ENCODE measurements around the gene PCYOX1L.
A peak's percentile ranks its signal among the peaks of the same experiment; 100 is the strongest.

Gene PCYOX1L

DNA sequence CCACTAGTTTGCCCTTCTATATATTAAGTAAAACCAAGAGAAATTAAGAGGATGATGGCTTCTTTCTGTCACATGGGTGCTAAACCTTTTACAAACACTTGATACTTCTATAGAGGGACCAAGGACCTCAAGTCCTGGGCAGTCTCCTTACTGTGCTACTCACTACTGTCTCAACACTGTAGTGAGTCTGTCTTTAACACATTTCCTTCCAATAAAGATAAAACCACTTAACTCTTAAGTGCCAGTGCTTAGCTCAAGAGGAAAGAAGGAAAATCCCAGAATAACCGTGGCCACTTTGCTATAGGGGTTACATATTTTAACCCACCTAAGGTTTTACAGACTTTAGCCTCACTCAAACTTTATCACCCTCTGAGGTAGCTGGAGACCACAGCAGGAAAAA is 16.9 kb upstream of the PCYOX1L start:
- DNase-seq, result no peak

DNA sequence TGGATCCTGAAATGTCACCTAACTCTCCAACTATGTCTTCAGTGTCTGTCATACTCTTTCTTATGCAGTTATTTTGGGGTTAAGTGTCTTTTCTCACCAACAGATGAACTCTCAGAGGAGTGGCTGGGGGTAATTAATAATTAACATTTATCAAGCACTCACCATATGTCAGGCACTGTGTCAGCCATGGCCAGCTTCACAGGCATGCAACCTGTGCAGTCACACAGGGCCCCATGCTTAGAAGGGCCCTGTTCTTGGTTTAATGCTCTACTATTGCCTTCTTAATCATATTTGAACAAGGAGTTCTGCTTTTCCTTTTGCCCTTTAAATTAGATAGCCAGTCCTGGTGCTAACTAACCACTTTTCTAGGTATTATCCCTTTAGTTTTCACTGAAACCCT is 16.0 kb upstream of the PCYOX1L start:
- no peak for DNase-seq

DNA sequence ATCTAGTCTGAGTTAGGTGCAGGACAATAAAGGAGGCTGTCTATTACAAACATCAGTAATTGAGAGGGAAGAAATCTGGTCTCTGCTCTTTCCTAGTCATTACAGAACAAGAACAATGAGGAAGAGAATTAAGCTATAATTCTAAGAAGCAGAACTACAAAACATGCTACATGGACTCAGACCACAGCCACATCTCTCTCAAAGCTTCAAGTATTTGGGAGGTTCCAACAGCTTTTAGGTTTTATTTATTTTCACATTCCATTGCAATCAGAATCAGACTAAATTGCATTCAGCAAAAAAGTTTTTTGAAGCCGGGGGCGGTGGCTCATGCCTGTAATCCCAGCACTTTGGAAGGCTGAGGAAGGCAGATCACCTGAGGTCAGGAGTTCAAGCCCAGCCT is 13.7 kb upstream of the PCYOX1L start:
- DNase-seq, result no peak

DNA sequence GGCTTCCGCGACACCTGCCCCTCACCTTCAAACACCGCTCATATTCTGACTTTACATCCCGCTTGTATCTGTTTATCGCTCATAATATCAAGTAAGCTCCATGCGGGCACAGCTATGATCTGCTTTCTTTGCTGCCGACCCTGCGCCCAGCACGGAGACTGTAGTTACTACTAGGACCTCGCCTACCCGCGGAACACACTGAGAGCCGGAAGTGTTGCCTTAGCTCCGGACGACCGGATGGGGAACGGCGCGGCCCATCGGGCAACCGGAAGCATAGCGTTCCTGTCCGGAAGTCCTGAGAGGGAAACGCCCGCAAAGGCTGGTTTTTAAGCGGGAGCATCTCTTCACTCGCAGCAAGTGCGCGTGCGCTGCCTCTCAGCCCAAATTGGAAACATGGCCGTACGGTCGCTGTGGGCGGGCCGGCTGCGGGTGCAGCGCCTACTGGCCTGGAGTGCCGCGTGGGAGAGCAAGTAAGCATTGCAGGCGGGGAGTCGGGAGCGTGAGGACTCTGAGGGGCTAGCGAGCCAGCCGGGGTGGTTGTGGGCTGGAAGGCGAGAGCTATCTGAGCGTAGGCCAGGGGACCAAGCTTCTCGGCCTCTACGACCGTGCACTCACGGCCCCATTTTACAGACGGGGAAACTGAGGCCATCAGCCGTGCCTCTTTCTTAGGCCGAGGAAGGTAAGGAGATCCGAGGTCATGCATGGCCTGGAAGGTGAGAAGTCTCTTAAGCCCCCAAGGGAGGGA is 12.5 kb upstream of the PCYOX1L start, which contains the start of gene GRPEL2:
Gene GRPEL2, plus strand, starts transcription at position 353 of the 745 bp plus-strand sequence. Its CDS starts 41 bp downstream, at position 394.
- peak; percentile 93 for DNase-seq

DNA sequence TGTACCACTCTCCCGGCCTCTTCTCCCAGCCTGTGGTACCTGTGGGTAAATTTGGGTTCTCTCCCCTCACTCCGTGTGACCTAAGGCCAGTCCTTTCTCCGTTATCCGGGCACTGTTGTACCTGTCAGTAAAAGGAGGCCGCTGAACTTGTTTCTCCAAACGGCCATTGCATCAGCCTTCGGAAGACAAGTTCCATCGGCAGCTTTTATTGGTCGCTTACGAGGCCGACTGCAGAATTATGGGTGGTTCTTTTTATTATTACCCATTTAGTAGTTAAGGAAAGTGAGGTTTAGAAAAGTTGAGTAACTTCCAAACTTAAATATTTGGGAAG is 12.0 kb upstream of the PCYOX1L start:
- DNase-seq, result no peak

DNA sequence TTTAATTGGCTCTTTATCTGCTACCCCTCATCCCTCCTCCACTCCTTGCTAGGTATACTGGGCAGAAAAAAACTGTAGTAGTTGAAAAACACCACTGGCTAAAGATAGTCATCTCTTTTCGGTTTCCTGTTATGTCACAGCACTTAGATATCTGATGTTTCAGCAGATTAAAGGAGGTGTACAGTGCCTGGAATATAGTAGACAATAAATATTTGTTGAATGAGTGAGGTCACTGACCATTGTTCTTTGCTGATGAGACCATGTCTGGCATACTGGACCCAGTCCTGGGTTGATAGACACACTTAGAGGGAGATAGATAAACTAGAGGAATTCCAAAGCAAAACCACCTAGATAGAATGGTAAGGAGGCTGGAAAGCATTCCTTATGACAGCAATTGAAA is 9.3 kb upstream of the PCYOX1L start:
- no peak for DNase-seq

DNA sequence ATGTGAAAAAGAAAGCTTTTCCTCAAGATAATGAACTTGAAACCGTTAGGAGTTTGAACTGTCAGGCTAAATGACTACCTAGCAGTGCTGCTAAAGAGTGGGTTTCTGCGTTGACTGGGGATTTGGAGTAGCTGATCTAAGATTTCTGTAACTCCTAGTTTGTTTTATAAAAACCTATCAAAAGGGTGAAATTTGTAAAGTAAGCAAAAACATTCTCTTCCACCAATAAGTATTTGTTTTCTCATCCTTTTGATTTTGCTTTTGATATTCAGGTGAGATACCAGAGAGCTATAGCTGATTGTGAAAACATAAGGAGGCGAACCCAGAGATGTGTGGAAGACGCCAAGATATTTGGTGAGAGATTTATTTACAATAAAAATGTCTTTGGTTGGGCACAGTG is 8.5 kb upstream of the PCYOX1L start:
- DNase-seq, result no peak

DNA sequence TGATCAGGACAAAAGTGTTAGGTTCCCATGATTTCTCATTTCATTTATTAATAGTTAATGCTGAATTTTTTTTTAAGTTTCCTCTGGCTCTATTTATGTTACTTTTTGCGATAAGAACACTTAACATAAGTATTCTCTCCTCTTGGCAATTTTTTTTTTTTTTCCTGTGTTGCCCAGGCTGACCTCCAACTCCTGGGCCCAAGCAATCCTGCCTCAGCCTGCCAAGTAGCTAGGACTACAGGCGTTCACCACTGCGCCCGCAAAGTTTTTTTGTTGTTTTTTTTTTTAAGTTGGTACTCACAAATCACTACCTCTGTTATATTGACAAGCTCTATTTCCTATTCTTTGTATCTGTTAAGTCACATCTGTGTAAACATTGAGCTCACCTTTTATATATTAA is 5.7 kb upstream of the PCYOX1L start:
- DNase-seq, result no peak

DNA sequence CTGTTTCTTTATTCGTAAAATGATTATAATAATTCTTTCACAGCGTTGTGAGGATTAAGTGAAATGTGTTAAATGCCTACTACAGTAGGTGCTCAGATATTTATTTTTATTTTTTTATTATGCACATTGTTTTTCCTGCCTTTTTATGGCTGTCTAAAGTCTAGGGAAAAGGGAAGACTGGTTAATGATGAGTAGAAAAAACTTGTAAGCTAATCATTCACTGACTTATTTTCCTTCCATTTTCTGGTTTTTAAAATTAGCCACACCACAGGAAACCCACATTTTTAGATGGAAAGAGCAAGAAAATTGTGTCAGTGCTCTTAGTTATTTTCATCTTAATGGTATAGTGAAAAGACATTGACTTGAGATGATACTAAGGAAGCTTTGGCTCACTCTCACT is 3.9 kb upstream of the PCYOX1L start:
- DNase-seq, result no peak

DNA sequence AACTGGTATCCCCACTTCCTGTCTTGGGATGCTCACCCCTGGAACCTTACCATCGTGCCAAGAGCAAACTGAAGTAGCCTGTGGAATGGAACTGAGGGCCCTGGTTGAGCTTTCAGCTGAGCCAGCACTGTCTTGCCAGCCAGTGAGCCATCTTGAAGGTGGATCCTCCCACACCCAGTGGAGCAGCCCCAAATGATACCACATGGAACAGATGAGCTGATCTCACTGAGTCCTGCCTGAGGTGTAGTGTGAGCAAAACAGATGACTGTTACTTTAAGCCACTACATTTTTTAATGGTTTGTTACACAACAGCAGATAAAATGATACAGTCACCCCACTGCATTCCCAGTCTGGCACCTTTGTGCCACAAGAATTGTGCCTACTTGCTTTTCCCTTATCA is 2.2 kb upstream of the PCYOX1L start:
- no peak for DNase-seq

DNA sequence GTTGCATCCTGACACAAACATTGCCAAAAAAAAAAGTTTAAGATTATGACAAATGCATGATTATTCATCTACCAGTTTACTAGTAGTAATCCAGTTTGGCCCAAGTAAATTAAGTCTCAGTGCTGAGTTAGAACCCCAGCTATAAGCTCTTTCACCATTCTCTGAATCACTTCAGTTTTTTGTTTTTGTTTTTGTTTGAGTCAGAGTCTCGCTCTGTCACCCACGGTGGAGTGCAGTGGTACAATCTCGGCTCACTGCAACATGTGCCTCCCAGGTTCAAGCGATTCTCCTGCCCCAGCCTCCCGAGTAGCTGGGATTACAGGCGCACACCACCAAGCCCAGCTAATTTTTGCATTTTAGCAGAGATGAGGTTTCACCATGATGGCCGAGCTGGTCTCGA is 1.5 kb upstream of the PCYOX1L start:
- DNase-seq, result no peak

DNA sequence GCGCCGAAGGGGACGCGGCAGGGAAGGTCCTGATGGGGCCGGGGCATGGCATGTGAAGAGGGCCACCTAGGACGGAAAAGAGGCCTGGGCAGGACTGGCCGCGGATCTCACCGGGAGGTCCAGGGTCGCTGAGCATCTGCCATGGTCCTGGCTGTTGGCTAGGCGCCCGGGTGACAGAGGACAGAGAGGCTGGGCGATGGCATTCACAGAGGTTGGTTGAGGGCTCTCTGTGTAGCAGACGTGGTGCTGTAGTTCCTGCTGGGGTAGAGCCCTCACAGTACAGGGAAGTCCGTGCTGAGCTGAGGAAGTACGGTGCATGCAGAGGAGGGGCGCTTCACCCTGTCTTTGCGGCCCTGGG is 427 bp downstream of the PCYOX1L start:
- DNase-seq, result peak; percentile 59

DNA sequence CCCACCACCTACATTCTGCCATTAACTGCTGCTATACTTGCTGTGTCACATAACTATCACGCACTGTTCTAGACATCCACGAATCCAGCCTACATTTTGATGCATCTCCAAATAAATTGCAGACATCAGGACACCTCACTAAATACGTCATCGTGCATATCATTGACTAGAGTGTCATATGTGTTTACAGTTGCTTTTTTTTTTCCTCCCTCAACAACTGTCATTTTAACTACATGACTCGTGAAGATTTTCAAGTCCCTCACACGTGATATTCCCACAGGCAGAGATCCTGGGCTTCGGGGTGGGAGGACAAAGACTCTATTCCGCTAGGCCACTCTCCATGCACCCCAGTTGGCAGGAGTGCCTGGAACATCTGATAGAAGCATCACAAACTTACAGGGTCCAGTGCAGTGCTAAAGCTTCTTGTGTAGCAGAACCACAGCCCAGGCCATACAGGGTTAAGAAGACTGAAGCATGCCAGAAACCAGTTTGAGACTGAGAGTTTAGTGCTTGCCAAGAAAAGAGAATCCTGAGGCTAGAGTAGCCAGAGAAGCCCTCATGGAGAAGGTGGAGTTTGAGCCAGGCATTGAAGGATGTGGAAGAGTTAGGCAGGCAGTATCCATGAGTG is 1.1 kb downstream of the PCYOX1L start:
- no peak for DNase-seq

DNA sequence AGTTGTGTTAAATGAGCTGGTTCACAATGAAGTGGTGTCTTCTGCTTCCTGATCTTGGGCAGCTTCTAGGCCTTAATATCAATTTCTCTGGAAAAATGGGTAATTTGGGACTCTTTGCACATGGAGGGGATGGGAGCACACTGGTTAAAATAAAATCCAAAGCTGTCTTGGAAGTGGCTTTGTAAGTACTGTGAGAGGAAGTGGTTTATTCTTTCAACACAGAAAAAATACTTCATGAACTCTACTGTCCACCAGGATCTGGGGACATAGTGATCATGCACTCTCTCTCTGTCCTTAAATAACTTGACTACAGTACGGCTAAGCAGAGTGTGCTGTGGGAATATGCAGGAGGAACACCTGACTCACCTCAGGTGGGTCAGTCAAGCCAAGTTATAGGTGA is 2.4 kb downstream of the PCYOX1L start:
- DNase-seq, result no peak

DNA sequence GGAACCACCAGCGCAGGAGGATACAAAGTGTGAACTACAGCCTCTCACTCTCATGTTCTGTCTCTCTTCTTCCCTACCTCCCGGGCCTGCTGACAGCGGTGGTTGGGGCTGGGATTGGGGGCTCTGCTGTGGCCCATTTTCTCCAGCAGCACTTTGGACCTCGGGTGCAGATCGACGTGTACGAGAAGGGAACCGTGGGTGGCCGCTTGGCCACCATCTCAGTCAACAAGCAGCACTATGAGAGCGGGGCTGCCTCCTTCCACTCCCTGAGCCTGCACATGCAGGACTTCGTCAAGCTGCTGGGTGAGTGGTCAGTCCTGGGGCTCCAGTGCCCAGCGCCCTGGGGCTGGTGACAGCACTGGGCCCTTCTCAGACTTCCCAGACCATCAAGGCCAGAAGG is 4.7 kb downstream of the PCYOX1L start:
- no peak for DNase-seq

DNA sequence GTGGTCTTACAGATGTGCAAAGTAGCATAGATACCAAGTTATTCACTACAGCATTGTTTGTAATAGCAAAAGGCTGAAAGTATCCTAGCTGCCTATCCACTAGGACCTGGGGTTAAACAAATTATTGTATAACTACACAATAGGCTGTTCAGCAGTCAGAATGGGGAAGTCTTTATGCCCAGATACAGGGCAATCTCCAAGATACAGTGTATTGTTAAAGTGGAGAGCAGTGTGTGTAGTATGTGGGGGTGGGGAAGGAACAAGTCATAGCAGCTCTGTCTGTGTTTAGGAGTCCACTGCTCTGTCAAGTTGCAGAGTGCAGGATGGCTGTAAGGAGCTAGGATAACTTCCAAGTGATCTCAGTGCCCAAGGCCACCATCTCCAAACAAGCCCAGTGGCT is 5.5 kb downstream of the PCYOX1L start:
- no peak for DNase-seq

DNA sequence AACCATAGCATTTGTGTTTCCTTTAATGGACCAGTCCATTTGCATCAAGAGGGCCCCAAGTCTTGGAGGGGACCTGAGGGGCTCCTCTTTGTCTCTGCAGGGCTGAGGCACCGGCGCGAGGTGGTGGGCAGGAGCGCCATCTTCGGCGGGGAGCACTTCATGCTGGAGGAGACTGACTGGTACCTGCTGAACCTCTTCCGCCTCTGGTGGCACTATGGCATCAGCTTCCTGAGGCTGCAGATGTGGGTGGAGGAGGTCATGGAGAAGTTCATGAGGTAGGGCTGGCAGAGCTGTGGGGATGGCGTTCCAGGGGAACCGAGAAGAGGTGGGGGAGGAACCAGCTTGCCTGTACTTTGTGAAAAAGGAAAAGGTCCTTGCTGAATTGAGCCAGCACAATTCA is 6.1 kb downstream of the PCYOX1L start:
- no peak for DNase-seq

DNA sequence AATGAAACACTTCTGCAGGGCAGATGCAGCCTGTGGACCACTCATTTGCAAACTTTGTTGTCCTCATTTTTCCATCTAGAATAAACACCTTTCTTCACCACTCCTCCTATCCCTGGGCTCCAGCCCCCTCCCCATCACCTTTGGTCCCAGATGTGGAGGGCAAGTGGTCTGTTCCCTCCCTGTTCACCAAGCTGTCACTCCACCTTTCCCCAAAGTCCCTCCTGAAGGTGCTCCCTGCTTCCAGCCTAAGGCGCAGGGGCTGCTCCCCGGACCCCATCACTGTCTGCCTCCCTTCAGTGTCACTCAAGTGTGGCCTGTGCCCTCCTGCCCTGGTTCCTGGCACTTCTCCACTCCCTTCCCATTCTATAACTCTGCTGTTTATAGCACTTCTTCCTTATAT is 6.9 kb downstream of the PCYOX1L start:
- DNase-seq, result no peak

DNA sequence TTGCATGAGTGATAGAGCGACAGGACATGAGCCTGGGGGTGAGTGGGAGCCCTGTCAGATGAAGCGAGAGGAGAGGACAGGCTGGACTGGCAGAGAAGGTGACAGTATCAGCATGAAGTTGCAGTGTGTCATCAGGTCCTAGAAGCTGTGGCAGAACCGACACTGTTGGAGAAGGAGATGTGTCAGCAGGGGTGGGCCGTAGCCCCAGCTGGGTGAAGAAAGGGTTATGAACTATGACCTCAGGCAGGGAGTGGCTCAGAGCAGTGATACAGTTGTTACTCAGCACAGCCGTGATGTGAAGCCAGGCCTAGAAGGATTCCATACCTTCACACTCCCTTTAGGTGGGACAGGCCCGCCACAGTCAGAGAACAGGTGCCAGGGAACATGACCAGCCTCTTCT is 7.6 kb downstream of the PCYOX1L start:
- no peak for DNase-seq

DNA sequence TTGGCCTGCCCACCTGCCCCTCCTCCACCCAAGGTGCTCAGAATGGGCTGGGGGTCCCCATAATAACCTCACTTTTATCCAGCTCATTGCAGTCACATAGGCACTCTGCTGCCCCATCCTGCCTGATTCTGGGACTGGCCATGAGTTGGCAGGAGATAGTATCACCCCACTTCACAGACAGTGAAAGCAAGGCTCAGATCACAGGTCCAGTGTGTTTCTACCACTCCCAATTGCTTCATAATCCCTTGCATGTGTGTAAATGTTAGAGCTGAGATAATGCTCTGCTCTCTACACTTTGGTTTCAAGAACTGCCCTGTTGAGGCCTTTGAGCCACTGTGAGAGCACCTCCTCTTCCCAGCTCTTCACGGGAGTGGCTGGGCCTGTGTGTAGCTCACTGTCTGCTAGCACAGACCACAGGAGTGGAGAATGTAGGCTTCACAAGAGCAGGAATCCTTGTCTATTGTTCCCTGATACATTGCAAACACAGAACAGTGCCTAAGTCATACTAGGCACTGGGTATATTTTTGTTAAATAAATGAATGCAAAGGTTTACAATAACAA is 8.4 kb downstream of the PCYOX1L start:
- DNase-seq, result no peak

DNA sequence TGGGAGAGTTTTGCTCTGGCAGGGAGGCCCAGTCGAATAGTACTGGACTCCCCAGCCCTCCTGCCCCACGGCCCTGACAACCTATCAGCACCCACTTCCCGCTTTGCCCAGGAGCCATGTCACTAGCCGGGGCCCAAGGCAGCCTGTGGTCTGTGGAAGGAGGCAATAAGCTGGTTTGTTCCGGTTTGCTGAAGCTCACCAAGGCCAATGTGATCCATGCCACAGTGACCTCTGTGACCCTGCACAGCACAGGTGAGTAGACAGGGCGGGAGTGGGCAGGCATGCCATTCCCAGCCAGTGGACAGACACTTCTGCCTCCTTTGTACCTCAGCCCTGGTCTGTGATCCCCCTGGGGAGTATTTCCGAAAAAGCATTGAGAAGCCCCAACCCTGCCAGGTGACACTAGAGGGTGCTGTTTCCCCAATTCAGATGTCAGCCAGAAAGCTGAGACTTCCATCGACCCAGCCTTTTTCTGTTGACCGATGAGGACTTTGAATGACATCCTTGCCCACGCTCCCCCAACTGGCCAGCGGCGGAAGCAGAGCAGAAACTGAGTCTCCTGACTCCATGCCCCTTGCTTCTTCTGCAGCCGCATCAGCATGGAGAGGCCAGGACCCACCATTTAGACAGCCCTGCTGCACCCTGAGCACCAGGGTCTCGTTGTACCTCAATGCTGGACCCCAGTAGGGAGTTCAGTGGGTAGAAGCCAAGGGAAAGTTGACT is 9.6 kb downstream of the PCYOX1L start:
- peak; percentile 21 for DNase-seq

DNA sequence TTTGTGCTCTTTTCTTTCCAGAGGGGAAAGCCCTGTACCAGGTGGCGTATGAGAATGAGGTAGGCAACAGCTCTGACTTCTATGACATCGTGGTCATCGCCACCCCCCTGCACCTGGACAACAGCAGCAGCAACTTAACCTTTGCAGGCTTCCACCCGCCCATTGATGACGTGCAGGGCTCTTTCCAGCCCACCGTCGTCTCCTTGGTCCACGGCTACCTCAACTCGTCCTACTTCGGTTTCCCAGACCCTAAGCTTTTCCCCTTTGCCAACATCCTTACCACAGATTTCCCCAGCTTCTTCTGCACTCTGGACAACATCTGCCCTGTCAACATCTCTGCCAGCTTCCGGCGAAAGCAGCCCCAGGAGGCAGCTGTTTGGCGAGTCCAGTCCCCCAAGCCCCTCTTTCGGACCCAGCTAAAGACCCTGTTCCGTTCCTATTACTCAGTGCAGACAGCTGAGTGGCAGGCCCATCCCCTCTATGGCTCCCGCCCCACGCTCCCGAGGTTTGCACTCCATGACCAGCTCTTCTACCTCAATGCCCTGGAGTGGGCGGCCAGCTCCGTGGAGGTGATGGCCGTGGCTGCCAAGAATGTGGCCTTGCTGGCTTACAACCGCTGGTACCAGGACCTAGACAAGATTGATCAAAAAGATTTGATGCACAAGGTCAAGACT is 10.3 kb downstream of the PCYOX1L start:
- DNase-seq, result no peak

DNA sequence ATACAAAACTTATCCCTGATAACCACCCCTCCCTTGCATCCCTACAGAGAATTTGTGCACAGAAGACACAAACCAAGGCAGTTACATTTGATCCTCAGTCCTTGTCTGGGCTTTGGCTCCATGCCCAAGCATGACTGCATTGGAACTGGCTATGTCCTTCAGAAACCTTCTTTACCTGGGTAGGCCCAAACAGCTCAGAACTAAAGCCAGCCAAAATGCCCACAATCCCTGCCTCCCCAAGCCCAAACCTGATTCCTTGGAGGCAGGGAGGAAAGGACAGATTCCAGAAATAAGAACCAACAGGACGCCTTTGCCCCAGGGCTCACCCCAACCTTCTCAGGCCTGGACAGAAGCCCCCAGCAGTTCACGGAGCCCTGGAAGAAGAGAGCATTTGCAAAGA is 13.0 kb downstream of the PCYOX1L start:
- DNase-seq, result no peak

Data from NCI-H1092 treated with DMSO at 0.1 percent for 48 hours (cell line).